HepG2 (cell line): Measurements from ENCODE around the gene SGCE. TPM values are rescaled to one million over a fixed set of nuclear protein-coding genes. Genes with fewer than 3 reads are reported as not detected.

Experiments used
- CCAR2 ChIP-seq: fragments of 200-400 bp; formaldehyde crosslinking; optimal IDR thresholded peaks from 2 replicates; pipeline ENCODE3; 2018; ENCODE audit warnings: low read depth, mild to moderate bottlenecking, low read length, moderate library complexity
- CREBL2 ChIP-seq: sonication (generic); formaldehyde crosslinking; IDR thresholded peaks from 2 replicates; pipeline ENCODE4 v1.8.1; 2023; ENCODE audit warnings: missing genetic modification reagents, mild to moderate bottlenecking, borderline replicate concordance
- DDIT3 ChIP-seq: sonication (generic); formaldehyde crosslinking; IDR thresholded peaks from 2 replicates; pipeline ENCODE4 v1.4.0; 2020; ENCODE audit warnings: mild to moderate bottlenecking, missing genetic modification reagents
- DNMT1 ChIP-seq: sonication (generic); formaldehyde crosslinking; IDR thresholded peaks from 2 replicates; pipeline ENCODE4 v1.5.1; 2020; ENCODE audit warnings: mild to moderate bottlenecking, missing genetic modification reagents
- FOXA3 ChIP-seq: IDR thresholded peaks from 2 replicates; pipeline ENCODE4 v1.6.1; 2016; ENCODE audit warnings: missing genetic modification reagents, missing compliant biosample characterization
- GFI1 ChIP-seq: sonication (generic); formaldehyde crosslinking; IDR thresholded peaks from 2 replicates; pipeline ENCODE4 v1.5.0; 2020; ENCODE audit warnings: missing genetic modification reagents, mild to moderate bottlenecking, borderline replicate concordance
- HNRNPL ChIP-seq: fragments of 200-400 bp; formaldehyde crosslinking; IDR thresholded peaks from 2 replicates; pipeline ENCODE4 v1.6.1; 2017; ENCODE audit warnings: mild to moderate bottlenecking, low read depth, low read length
- HOXA7 ChIP-seq: sonication (generic); formaldehyde crosslinking; IDR thresholded peaks from 2 replicates; pipeline ENCODE4 v1.8.1; 2022; ENCODE audit warnings: mild to moderate bottlenecking, missing genetic modification reagents, moderate library complexity
- MLLT10 ChIP-seq: sonication (generic); formaldehyde crosslinking; IDR thresholded peaks from 2 replicates; pipeline ENCODE4 v1.4.0; 2020; ENCODE audit warnings: missing genetic modification reagents
- MXD3 ChIP-seq: IDR thresholded peaks from 2 replicates; pipeline ENCODE4 v1.6.1; 2016; ENCODE audit warnings: mild to moderate bottlenecking, missing biosample characterization, missing genetic modification reagents
- NCOA5 ChIP-seq: sonication (generic); formaldehyde crosslinking; IDR thresholded peaks from 2 replicates; pipeline ENCODE4 v1.4.0; 2020; ENCODE audit warnings: missing genetic modification reagents
- PAF1 ChIP-seq: IDR thresholded peaks from 2 replicates; pipeline ENCODE4 v1.6.1; 2016; ENCODE audit warnings: missing genetic modification reagents, missing compliant biosample characterization
- POGZ ChIP-seq: sonication (generic); formaldehyde crosslinking; IDR thresholded peaks from 2 replicates; pipeline ENCODE4 v1.4.0; 2020; ENCODE audit warnings: mild to moderate bottlenecking, missing genetic modification reagents
- RCOR2 ChIP-seq: IDR thresholded peaks from 2 replicates; pipeline ENCODE4 v1.6.1; 2016; ENCODE audit warnings: missing biosample characterization, missing genetic modification reagents
- REL ChIP-seq: sonication (generic); formaldehyde crosslinking; conservative IDR thresholded peaks from 2 replicates; pipeline ENCODE4 v1.8.0; 2022; ENCODE audit warnings: mild to moderate bottlenecking, missing genetic modification reagents, moderate library complexity
- RXRA ChIP-seq: sonication (generic); formaldehyde crosslinking; IDR thresholded peaks from 2 replicates; pipeline ENCODE4 v1.5.1; 2020; ENCODE audit warnings: missing genetic modification reagents
- SMAD1 ChIP-seq: sonication (generic); formaldehyde crosslinking; IDR thresholded peaks from 2 replicates; pipeline ENCODE4 v1.4.0; 2020; ENCODE audit warnings: missing genetic modification reagents, low read depth, mild to moderate bottlenecking, borderline replicate concordance
- TBX3 ChIP-seq: fragments of 450-650 bp; IDR thresholded peaks from 2 replicates; pipeline ENCODE4 v1.6.1; 2017; ENCODE audit warnings: antibody characterized with exemption, mild to moderate bottlenecking, inconsistent platforms, borderline replicate concordance
- TCF7 ChIP-seq: sonication (generic); IDR thresholded peaks from 2 replicates; pipeline ENCODE4 v1.6.1; 2016; ENCODE audit warnings: antibody characterized with exemption, low read depth
- THYN1 ChIP-seq: sonication (generic); formaldehyde crosslinking; IDR thresholded peaks from 2 replicates; pipeline ENCODE4 v1.8.1; 2023; ENCODE audit warnings: low read depth, mild to moderate bottlenecking, moderate library complexity, missing genetic modification reagents, borderline replicate concordance
- YEATS2 ChIP-seq: sonication (generic); formaldehyde crosslinking; IDR thresholded peaks from 2 replicates; pipeline ENCODE4 v1.4.0; 2020; ENCODE audit warnings: missing genetic modification reagents, borderline replicate concordance
- ZBTB1 ChIP-seq: sonication (generic); formaldehyde crosslinking; IDR thresholded peaks from 2 replicates; pipeline ENCODE4 v1.4.0; 2020; ENCODE audit warnings: missing genetic modification reagents, borderline replicate concordance
- ZNF10 ChIP-seq: sonication (generic); formaldehyde crosslinking; IDR thresholded peaks from 2 replicates; pipeline ENCODE4 v1.4.0; 2020; ENCODE audit warnings: mild to moderate bottlenecking, low read depth, missing genetic modification reagents, borderline replicate concordance
- ZNF160 ChIP-seq: sonication (generic); formaldehyde crosslinking; IDR thresholded peaks from 2 replicates; pipeline ENCODE4 v1.8.0; 2022; ENCODE audit warnings: mild to moderate bottlenecking, inconsistent platforms, missing genetic modification reagents
- ZNF20 ChIP-seq: sonication (generic); formaldehyde crosslinking; IDR thresholded peaks from 2 replicates; pipeline ENCODE4 v1.4.0; 2020; ENCODE audit warnings: mild to moderate bottlenecking, moderate library complexity, missing genetic modification reagents
- ZNF33A ChIP-seq: sonication (generic); formaldehyde crosslinking; IDR thresholded peaks from 2 replicates; pipeline ENCODE4 v1.5.1; 2020; ENCODE audit warnings: missing genetic modification reagents, mild to moderate bottlenecking, moderate library complexity, borderline replicate concordance
- ZNF382 ChIP-seq: sonication (generic); formaldehyde crosslinking; IDR thresholded peaks from 2 replicates; pipeline ENCODE4 v1.5.0; 2020; ENCODE audit warnings: missing genetic modification reagents, mild to moderate bottlenecking, borderline replicate concordance
- ZNF550 ChIP-seq: sonication (generic); formaldehyde crosslinking; IDR thresholded peaks from 2 replicates; pipeline ENCODE4 v1.4.0; 2020; ENCODE audit warnings: mild to moderate bottlenecking, missing genetic modification reagents, borderline replicate concordance
- ZNF746 ChIP-seq: sonication (generic); formaldehyde crosslinking; IDR thresholded peaks from 2 replicates; pipeline ENCODE4 v1.8.0; 2022; ENCODE audit warnings: mild to moderate bottlenecking, missing genetic modification reagents
- ZNF839 ChIP-seq: sonication (generic); formaldehyde crosslinking; IDR thresholded peaks from 2 replicates; pipeline ENCODE4 v1.4.0; 2020; ENCODE audit warnings: missing genetic modification reagents, mild to moderate bottlenecking, borderline replicate concordance
- ZSCAN12 ChIP-seq: sonication (generic); formaldehyde crosslinking; IDR thresholded peaks from 2 replicates; pipeline ENCODE4 v1.9.0; 2021; ENCODE audit warnings: mild to moderate bottlenecking, missing genetic modification reagents
- ZSCAN5A ChIP-seq: sonication (generic); formaldehyde crosslinking; IDR thresholded peaks from 2 replicates; pipeline ENCODE4 v1.8.0; 2022; ENCODE audit warnings: mild to moderate bottlenecking, missing genetic modification reagents, borderline replicate concordance
- polyA plus RNA-seq, 8 experiments: library from polyadenylated mRNA; depleted of rRNA in 3 of 8; stranded (reverse) in 7 of 8; unstranded in 1 of 8; fragments of >200 nt; fragmentation: Illumina TruSeq in 4 of 8; extraction: Trizol in 4 of 8; gene quantifications; 2 replicates each; pipeline versions ENCODE4 v1.2.1 to v1.2.3, GENCODE V29; 2011 to 2016; ENCODE audit warnings: low read depth in 4 of 8, missing spikeins in 1 of 8, mixed read lengths in 1 of 8; ENCODE audit not compliant: insufficient read depth in 1 of 8
- total RNA-seq, 5 experiments: library from RNA; depleted of rRNA; stranded (reverse); fragments of >200 nt; fragmentation: Illumina TruSeq; extraction: Trizol; gene quantifications; 2 replicates each; pipeline ENCODE4 v1.2.3, GENCODE V29; 2016; ENCODE audit warnings: low read depth in 1 of 5

Gene SGCE
- total and polyA plus RNA-seq, 2 of the 13 experiments (the other 11 are each of a cell fraction or from before 2014, with no cell fraction given): 52.3 to 71.1 TPM

- TF ChIP-seq NCOA5: no peak
- peak; percentile 61; the same call in 1 of the 2 replicates for TF ChIP-seq RCOR2 (CRISPR knock-in tag)
- TF ChIP-seq ZNF33A (CRISPR knock-in tag): 0 out of 2 replicates have a peak, but pooled peaks have one; percentile 27
- no peak for TF ChIP-seq ZNF746 (CRISPR knock-in tag)
- TF ChIP-seq HOXA7: no peak
- TF ChIP-seq ZSCAN5A: peak; percentile 41; the same call in 1 of the 2 replicates
- no peak for TF ChIP-seq RXRA (CRISPR knock-in tag)
- no peak for TF ChIP-seq HNRNPL
- no peak for TF ChIP-seq SMAD1 (CRISPR knock-in tag)
- peak; percentile 89 for TF ChIP-seq GFI1 (CRISPR knock-in tag)
- TF ChIP-seq REL: no peak
- no peak for TF ChIP-seq CREBL2 (CRISPR knock-in tag)
- no peak for TF ChIP-seq PAF1
- TF ChIP-seq POGZ: peak; percentile 79; the same call in 1 of the 2 replicates
- TF ChIP-seq ZNF382 (CRISPR knock-in tag): no peak
- no peak for TF ChIP-seq ZNF160 (CRISPR knock-in tag)
- TF ChIP-seq MXD3: no peak
- no peak for TF ChIP-seq ZNF10
- TF ChIP-seq TCF7: peak; percentile 95
- no peak for TF ChIP-seq ZBTB1 (CRISPR knock-in tag)
- no peak for TF ChIP-seq THYN1
- peak; percentile 92 for TF ChIP-seq TBX3
- TF ChIP-seq CCAR2: no peak
- TF ChIP-seq ZNF550 (CRISPR knock-in tag): no peak
- no peak for TF ChIP-seq DNMT1
- peak; percentile 96 for TF ChIP-seq FOXA3
- TF ChIP-seq DDIT3 (CRISPR knock-in tag): no peak
- TF ChIP-seq ZSCAN12: no peak
- TF ChIP-seq MLLT10 (CRISPR knock-in tag): no peak
- TF ChIP-seq YEATS2 (CRISPR knock-in tag): no peak
- no peak for TF ChIP-seq ZNF839 (CRISPR knock-in tag)
- no peak for TF ChIP-seq ZNF20 (CRISPR knock-in tag)
Observed at GRCh38 chr7:94623820-94624219, 32.1 kb downstream of the SGCE start (continued).
